Gastrocnemius medialis (tissue), 4 donors: ENCODE measurements around the gene KLK5.

ENCODE experiments used
- POLR2A ChIP-seq, 2 donors: fragments of 450-650 bp; IDR thresholded peaks; one replicate each; pipeline ENCODE4 v1.6.1; 2017; ENCODE audit warnings: antibody characterized with exemption in 2 of 2, mild to moderate bottlenecking in 2 of 2, moderate library complexity in 2 of 2
- TF ChIP-seq, protein P1 (sequence below), 5 experiments: fragments of 450-650 bp in 3 of 5; fragments of 200-600 bp in 2 of 5; sonication (generic) in 2 of 5; IDR thresholded peaks in 4 of 5; conservative IDR thresholded peaks in 1 of 5; 1 replicate in 4 of 5; 2 replicates in 1 of 5; pipeline ENCODE4 v1.5.1; 2016 to 2019; ENCODE audit warnings: antibody characterized with exemption in 5 of 5, mild to moderate bottlenecking in 3 of 5, moderate library complexity in 3 of 5

GRCh38 chr19:50902640-50903039 is 50.2 kb downstream of the KLK5 start:
- no peak for TF ChIP-seq POLR2A (IDR thresholded peaks at IDR 0.05)
- TF ChIP-seq, protein P1, sequence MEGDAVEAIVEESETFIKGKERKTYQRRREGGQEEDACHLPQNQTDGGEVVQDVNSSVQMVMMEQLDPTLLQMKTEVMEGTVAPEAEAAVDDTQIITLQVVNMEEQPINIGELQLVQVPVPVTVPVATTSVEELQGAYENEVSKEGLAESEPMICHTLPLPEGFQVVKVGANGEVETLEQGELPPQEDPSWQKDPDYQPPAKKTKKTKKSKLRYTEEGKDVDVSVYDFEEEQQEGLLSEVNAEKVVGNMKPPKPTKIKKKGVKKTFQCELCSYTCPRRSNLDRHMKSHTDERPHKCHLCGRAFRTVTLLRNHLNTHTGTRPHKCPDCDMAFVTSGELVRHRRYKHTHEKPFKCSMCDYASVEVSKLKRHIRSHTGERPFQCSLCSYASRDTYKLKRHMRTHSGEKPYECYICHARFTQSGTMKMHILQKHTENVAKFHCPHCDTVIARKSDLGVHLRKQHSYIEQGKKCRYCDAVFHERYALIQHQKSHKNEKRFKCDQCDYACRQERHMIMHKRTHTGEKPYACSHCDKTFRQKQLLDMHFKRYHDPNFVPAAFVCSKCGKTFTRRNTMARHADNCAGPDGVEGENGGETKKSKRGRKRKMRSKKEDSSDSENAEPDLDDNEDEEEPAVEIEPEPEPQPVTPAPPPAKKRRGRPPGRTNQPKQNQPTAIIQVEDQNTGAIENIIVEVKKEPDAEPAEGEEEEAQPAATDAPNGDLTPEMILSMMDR (IDR thresholded peaks at IDR 0.05 in 4 of 5, conservative IDR thresholded peaks at IDR 0.05 in 1 of 5) = no peak
